GM19372 (cell line): ENCODE results near the gene CLEC17A.
A peak's percentile ranks its signal among the peaks of the same experiment; 100 is the strongest.
"Not testable (repeated sequence)": the region's sequence is repeated elsewhere in the genome, so short reads cannot be mapped to it uniquely, and the experiment has no call there.

Source experiments
- ATAC-seq: cut with Tn5 transposase; IDR thresholded peaks from one replicate; pipeline ENCODE4 v1.9.1; 2021; ENCODE audit warnings: mild to moderate bottlenecking, low read depth, moderate library complexity; ENCODE audit not compliant: unreplicated experiment

Gene CLEC17A, protein sequence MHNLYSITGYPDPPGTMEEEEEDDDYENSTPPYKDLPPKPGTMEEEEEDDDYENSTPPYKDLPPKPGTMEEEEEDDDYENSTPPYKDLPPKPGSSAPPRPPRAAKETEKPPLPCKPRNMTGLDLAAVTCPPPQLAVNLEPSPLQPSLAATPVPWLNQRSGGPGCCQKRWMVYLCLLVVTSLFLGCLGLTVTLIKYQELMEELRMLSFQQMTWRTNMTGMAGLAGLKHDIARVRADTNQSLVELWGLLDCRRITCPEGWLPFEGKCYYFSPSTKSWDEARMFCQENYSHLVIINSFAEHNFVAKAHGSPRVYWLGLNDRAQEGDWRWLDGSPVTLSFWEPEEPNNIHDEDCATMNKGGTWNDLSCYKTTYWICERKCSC

GRCh38 chr19:14582894-14583340, at the start of gene CLEC17A:
Gene CLEC17A, plus strand, starts transcription at chr19:14583084. Its CDS starts 77 bp downstream, at chr19:14583161.
- ATAC-seq, result no peak

DNA sequence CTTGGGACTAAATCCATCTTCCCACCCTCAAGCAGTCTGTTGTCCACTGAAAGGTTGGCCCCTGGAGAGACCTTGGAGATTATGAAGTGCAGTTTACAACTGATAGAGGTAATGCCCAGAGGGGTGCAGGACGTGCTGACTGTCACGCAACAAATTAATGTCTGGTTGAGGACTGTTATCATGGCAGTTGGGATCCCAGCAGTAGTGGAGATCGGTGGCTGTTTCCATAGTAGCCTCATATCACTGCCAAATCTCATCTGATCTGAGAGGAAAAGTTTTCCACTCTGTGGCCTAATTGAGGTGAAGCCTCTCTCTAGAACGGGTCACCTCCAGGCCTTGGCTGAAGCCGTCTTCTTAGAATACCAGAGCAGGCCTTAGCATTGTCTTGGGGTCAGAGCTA, 49.4 kb upstream of the CLEC17A start:
- ATAC-seq, result no peak

DNA sequence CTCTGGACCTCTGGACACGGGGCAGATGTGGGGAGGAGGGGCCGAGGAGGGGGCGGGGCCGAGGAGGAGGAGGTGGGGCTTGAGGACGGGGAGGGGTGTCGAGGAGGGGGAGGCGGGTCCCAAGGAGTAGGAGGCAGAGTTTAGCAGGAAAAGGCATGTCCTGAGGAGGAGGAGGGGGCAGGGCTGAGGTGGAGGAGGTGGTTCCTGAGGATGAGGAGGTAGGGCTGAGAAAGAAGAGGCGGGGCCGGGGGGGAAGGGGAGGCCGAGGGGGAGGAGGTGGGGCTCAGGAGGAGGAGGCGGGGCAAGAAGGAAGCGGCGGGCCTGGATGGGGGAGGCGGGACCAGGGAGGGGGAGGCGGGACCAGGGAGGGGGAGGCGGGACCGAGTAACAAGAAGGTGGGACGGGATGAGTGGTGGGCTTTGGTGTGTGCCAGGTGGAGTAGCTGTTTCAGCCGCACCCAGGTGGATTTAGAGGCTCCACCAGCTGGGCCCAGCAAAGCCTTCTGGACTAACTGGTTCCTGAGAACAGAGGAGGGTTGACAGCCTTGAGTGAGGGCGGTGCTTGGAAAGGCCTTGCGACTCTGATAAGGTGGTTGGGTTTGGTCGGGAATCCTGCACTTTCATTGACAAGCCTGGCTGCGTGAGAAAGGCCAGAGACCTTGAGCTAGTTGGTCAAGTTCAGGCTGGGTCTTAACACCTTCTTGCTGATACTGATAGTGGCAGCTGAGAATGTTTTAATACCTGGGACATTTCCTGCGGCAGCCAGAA, 45.8 kb upstream of the CLEC17A start:
- ATAC-seq, result no peak

- ATAC-seq, result no peak
These were observed 42.0 kb upstream of the CLEC17A start for GRCh38 chr19:14540741-14541525.

DNA sequence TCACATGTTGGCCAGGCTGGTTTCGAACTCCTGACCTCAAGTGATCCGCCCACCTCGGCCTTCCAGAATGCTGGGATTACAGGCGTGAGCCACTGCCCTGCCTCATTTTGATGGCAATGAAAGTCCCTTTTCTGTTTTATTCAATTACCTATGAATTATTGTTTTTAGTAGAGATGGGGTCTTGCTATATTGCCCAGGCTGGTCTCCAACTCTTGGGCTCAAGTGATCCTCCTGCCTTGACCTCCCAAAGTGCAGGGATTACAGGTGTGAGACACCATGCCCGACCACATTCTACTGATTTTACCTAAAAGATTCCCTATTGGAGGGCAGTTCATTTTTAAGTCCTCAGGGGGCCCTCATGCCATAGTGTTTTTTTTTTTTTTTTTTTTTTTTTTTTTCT, 40.9 kb upstream of the CLEC17A start:
- ATAC-seq, result not testable (repeated sequence)

DNA sequence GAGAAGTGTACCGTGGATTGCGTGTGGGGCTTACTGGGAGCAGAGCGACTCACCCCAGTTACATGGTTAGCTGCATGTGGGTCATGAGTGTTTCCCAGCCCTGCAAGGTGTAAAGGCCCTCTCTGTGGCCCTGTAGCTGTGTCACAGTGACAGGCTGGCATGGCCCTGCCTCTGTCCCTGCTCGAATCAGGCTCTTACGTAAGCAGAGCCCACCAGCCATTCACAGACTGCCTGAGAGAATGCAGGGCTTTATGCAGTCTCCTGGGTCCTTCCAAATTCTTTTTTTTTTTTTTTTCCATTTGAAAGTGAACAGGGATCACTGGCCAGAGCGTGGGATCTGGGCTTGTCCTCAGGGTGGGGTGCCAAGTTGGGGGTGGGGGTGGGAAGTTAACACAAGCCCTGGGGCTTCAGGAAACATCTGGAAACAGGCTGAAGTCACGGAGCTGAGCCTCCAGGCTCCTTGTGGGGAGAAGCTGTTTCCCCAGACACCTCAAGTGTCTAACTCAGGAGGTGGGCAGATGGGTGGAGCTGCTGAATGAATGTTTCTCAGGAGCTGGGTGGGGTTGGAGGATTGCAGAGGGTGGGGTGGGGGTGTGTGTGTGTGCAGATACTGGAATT, 40.1 kb upstream of the CLEC17A start:
- ATAC-seq, result no peak

GRCh38 chr19:14544047-14544446, 38.8 kb upstream of the CLEC17A start:
- ATAC-seq, result no peak

GRCh38 chr19:14544977-14545715, 37.7 kb upstream of the CLEC17A start:
- no peak for ATAC-seq

DNA sequence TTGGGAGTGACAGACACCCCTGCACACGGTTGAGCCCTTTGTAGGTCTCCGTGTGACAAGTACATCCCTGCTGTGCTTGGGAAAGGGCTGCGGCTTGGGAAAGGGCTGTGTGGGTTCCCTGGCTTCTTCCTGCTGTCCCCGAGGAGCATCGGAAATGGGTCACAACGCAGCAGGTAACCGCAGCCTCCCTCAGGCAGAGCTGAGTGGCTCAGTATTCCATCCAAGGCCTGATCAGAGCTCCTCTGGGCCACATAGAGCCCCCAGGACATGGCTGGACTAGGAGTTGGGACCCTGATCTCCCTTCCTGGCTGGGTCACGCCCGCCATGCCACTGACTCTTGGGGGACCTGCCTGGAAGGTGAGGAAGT, 37.2 kb upstream of the CLEC17A start:
- no peak for ATAC-seq

DNA sequence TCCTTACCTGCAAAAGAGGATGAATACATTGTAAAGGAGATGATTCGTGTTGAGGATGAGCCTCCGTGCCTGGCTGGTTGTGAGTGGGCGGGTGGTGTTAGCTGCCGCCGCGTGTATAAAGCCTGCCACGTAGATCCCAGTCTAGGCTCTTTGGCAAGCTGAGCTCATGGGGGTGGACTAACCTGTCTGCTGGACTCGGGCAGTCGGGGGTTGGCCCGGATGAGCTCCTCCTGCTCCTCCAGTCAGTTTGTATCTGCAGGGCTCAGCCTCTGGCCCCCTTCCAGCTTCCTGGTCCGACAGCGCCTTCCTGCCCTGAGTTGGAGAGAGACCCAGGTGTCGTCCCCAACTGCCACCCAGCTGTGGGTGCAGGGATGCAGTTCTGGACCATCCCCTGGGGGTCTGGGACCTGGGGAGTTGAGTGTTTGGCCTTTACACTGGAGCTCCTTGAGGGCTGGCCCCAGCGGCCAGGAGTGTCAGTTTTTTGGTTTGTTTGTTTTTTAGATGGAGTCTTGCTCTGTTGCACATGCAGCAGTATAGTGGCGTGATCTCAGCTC, 32.6 kb upstream of the CLEC17A start:
- ATAC-seq, result no peak

DNA sequence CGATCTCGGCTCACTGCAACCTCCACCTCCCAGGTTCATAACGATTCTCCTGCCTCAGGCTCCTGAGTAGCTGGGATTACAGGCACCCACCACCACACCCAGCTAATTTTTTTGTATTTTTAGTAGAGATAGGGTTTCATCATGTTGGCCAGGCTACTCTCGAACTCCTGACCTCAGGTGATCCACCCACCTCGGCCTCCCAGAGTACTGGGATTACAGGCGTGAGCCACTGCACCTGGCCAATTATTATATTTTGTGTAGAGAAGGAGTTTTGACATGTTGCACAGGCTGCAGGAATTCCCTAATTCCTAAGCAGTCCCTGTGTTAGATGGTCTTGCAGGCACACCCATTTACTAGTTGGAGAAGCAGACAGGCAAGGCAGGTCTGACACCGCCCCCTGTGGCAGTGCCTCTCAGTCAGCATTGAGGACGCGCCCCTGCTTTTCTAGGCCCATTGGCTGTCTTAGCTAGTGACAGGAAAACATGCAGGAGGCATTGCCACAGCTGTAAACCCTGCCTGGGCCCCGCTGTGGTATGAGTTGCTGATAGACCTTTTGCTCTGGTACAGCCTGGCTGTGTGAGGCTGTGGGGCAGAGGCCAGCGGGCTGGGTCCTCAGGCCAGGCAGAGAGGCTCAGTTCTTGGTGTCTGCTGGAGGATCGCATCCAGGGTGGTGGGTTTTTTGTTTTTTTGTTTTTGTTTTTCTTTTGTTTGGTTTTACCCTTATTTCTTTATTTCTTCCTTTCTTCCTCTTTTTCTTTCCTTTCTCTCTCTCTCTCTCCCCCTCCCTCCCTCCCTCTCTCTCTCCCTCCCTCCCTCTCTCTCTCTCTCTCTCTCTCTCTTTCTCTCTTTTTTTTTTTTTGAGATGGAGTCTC, 31.5 kb upstream of the CLEC17A start:
- ATAC-seq, result not testable (repeated sequence)

GRCh38 chr19:14552006-14552360, 30.9 kb upstream of the CLEC17A start:
- ATAC-seq, result not testable (repeated sequence)

DNA sequence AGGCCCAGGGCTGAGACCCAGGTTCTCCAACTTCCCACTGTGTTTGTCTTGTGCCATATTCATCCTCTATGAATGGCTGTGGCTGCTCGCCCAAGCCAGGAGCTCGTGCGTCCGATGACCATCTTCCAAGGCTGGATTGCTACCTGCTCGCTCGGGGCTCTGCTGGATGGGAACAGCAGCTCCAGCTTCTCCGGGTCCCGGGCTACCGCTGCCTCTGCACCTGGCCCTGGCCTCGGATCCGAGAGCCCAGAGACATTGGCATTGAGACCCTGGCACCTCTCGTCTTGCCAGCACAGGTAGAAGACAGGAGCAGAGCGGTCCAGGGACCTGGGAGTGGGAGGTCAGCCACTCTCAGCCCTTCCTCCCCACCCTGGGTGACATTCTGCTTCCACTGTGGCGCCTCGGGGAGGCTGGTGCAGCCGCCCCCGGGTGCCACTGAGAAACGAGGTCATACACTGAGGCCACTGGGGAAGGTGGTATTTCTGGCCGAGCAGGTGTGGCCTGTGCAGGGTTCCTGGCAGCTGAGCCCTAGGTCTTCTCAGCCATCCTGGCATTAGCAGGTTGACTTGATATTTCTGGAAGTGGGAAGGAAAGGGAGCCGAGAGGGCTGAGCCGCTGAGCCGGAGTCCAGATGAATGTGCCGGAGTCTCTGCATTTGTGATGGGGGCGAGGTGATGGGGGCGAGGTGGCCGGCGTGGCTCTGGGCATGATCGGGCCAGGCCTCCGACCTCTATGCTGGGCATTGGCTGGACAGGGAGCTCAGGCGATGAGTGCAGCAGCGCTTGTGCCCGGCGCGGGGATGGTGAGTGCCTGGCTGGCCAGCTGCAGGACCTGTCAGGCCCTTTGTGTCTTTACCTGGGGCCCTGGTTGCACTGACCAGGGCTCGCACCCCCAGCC, 29.6 kb upstream of the CLEC17A start:
- no peak for ATAC-seq

DNA sequence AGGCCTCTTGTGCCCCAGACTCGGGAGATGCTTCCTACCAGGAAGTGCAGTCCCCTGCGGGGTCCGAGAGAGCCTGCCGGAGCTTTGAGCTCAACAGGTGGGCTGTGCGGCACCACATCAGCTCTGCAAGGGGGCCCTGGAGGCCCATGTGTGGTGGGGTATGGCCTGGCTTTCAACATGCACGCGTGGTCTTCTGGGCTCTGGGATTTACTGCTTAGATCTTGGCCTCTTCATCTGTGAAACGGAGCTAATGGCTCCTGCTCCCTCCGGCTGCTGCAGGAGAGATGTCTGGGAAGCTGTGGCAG, 29.0 kb upstream of the CLEC17A start:
- no peak for ATAC-seq

GRCh38 chr19:14554382-14554812, 28.5 kb upstream of the CLEC17A start:
- no peak for ATAC-seq

DNA sequence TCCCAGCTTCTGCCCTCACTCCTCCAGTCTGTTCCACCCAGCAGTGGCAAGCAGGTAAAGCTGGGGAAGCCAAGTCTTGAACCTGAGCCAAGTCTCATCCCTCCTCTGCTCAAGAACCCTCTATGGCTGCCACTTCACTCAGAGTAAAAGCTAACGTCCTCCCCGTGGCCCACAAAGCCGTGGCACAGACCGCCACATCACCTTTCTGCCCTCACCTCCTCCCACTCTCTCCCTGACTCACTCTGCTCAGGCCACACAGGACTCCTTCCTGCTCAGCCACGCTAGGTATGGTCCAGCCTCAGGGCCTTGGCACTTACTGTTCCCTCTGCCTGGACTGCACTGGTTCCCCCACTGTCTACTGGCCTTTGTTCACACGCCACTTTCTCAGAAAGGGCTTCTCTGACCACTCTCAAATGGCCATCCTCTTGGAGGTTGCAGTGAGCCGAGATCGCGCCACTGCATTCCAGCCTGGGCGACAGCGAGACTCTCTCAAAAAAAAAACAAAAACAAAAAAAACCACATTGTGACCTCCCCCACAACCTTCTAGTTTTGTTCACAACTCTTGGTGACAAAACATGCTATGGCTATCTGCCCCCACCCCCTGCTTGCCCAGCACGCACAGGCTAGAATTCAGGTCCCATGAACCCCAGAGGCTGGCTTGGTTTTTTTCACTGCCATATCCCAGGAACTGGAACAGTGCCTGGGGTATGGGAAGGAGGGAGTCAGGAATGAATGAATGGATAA, 26.8 kb upstream of the CLEC17A start:
- ATAC-seq, result no peak

- peak; percentile 62 for ATAC-seq
These were observed 26.2 kb upstream of the CLEC17A start for GRCh38 chr19:14556662-14557188.
